Uterus (tissue), 4 donors: ENCODE results near the gene GADD45B. TPM values are rescaled to one million over a fixed set of nuclear protein-coding genes. Genes with fewer than 3 reads are reported as not detected.

Experiments
- DNase-seq, 2 donors: peaks; one replicate each; pipeline ENCODE4 v3.0.0-alpha.2; 2019 to 2020
- H3K27ac ChIP-seq, 2 donors: fragments of 200-600 bp; sonication (generic); 1 replicate in 1 of 2; 2 replicates in 1 of 2; pipeline ENCODE4 v1.5.1; 2016 to 2018
- H3K27me3 ChIP-seq, 2 donors: fragments of 200-600 bp; sonication (generic); one replicate each; pipeline ENCODE4 v1.5.1; 2018 to 2019; ENCODE audit warnings: control low read depth in 1 of 2
- H3K36me3 ChIP-seq, 2 donors: fragments of 200-600 bp; sonication (generic); one replicate each; pipeline ENCODE4 v1.5.1; 2019; ENCODE audit warnings: control low read depth in 1 of 2
- H3K4me1 ChIP-seq, 2 donors: fragments of 200-600 bp; sonication (generic); one replicate each; pipeline ENCODE4 v1.5.1; 2018 to 2019; ENCODE audit warnings: control low read depth in 1 of 2
- H3K4me3 ChIP-seq, 2 donors: fragments of 200-600 bp; sonication (generic); 1 replicate in 1 of 2; 2 replicates in 1 of 2; pipeline ENCODE4 v1.5.1; 2018 to 2019; ENCODE audit warnings: mild to moderate bottlenecking in 1 of 2
- H3K9me3 ChIP-seq, 2 donors: fragments of 200-600 bp; sonication (generic); one replicate each; pipeline ENCODE4 v1.5.1; 2019; ENCODE audit warnings: control low read depth in 1 of 2
- CTCF ChIP-seq, 4 experiments: fragments of 200-600 bp in 2 of 4; fragments of 450-650 bp in 2 of 4; sonication (generic) in 2 of 4; IDR thresholded peaks; one replicate each; pipeline ENCODE4 v1.5.1; 2016 to 2019; ENCODE audit warnings: antibody characterized with exemption in 4 of 4, mild to moderate bottlenecking in 2 of 4, moderate library complexity in 1 of 4
- POLR2A ChIP-seq, 2 donors: fragments of 450-650 bp; IDR thresholded peaks; one replicate each; pipeline ENCODE4 v1.6.1; 2016; ENCODE audit warnings: antibody characterized with exemption in 2 of 2, mild to moderate bottlenecking in 1 of 2, moderate library complexity in 1 of 2
- intact Hi-C: fragments of 100-400 bp; cut with DNase I; formaldehyde crosslinking; loops from one replicate; pipeline ENCODE4 v1.15.1; 2023; ENCODE audit warnings: low total_unique reads
- microRNA-seq: library from miRNA; unstranded; fragments of <30 nt; microRNA quantifications from one replicate; pipeline ENCODE4, GENCODE V29; 2016; ENCODE audit warnings: borderline microRNAs expressed, borderline replicate concordance
- small RNA-seq: library from RNA; depleted of rRNA; stranded (forward); fragments of <200 nt; gene quantifications from one replicate; pipeline ENCODE3, GENCODE V24; 2016
- total RNA-seq, 4 donors: library from RNA; depleted of rRNA in 3 of 4; stranded (reverse); fragments of >200 nt in 3 of 4; gene quantifications; one replicate each; pipeline versions ENCODE4 v1.1.0 to v1.2.4, GENCODE V29; 2014 to 2023
- donor health status: DM: yes; HTN: yes; CAD: no.

The GADD45B gene
- total RNA-seq, 4 donors from 2014 or later: 17.6 to 68.2 (median 38.0) TPM

- no peak for DNase-seq
- H3K4me1 ChIP-seq: peaks cover 0 to 5% of the 10 kb centered on the region in 2 donors
- intact Hi-C loops: no loop called here
- TF ChIP-seq CTCF (IDR thresholded peaks at IDR 0.05) (no peak), POLR2A (IDR thresholded peaks at IDR 0.05) (no peak)
- no peak overlapping the region for H3K27ac ChIP-seq
- H3K4me3 ChIP-seq: no peak overlapping the region
- no peaks in the 10 kb centered on the region for H3K9me3 ChIP-seq
- no peaks in the 10 kb centered on the region for H3K36me3 ChIP-seq
- no peaks in the 10 kb centered on the region for H3K27me3 ChIP-seq
These were observed 51.8 kb downstream of the GADD45B start for GRCh38 chr19:2527686-2528085.

Small RNAs within 50 kb of the gene (microRNA-seq; reads per million reads assigned to microRNA genes)
- not detected for gene MIR7108

Small RNAs within 50 kb of the gene (small RNA-seq; reads per million reads assigned to genes)
- not detected for gene RNU6-993P

Other genes with a start within 250 kb of the GADD45B start
- gene PLEKHJ1, start 239.8 kb upstream of the GADD45B start, total RNA-seq: 10 to 100 TPM in 3 of 4 donors, 1 to 10 TPM in 1; 5.9 to 56.7 (median 30.1) TPM
- gene SF3A2, start 239.3 kb upstream of the GADD45B start, total RNA-seq: 100 to 1,000 TPM in 1 of 4 donors, 10 to 100 TPM in 3; 33.2 to 107 (median 50.6) TPM
- 1 to 10 TPM in 1 of 4 donors, under 1 TPM in 1, not detected in 2; 0.35 to 3.5 TPM for gene AMH, start 226.8 kb upstream of the GADD45B start, total RNA-seq
- gene JSRP1, start 219.7 kb upstream of the GADD45B start, total RNA-seq: not detected
- under 1 TPM in 2 of 4 donors, not detected in 2; 0.26 to 0.40 TPM for gene PEAK3, start 194.0 kb upstream of the GADD45B start, total RNA-seq
- gene LINGO3, start 168.0 kb upstream of the GADD45B start, total RNA-seq: not detected
- gene LSM7, start 147.5 kb upstream of the GADD45B start, total RNA-seq: 100 to 1,000 TPM in 3 of 4 donors, 10 to 100 TPM in 1; 51.8 to 186 (median 142) TPM
- gene SPPL2B, start 147.4 kb upstream of the GADD45B start, total RNA-seq: 10 to 100 TPM; 14.3 to 58.5 (median 31.5) TPM
- gene TMPRSS9, start 115.9 kb upstream of the GADD45B start, total RNA-seq: under 1 TPM in 1 of 4 donors, not detected in 3; 0.69 TPM
- 10 to 100 TPM in 3 of 4 donors, 1 to 10 TPM in 1; 6.5 to 53.8 (median 31.9) TPM for gene TIMM13, start 48.5 kb upstream of the GADD45B start, total RNA-seq
- 10 to 100 TPM; 10.3 to 75.7 (median 17.1) TPM for gene LMNB2, start 19.2 kb upstream of the GADD45B start, total RNA-seq
- 10 to 100 TPM in 1 of 4 donors, 1 to 10 TPM in 2, under 1 TPM in 1; 0.88 to 11.1 (median 3.2) TPM for gene GNG7, start 226.6 kb downstream of the GADD45B start, total RNA-seq
- gene DIRAS1, start 245.2 kb downstream of the GADD45B start, total RNA-seq: 10 to 100 TPM in 1 of 4 donors, 1 to 10 TPM in 3; 1.0 to 34.1 (median 4.9) TPM